ENCODE measurements around the gene IL34. TPM values are rescaled to one million over a fixed set of nuclear protein-coding genes. Genes with fewer than 3 reads are reported as not detected.

Gene IL34
- total and polyA plus RNA-seq, 2 of the 13 experiments (the other 11 are each of a cell fraction or from before 2014, with no cell fraction given) = 1.2 to 1.3 TPM

DNA sequence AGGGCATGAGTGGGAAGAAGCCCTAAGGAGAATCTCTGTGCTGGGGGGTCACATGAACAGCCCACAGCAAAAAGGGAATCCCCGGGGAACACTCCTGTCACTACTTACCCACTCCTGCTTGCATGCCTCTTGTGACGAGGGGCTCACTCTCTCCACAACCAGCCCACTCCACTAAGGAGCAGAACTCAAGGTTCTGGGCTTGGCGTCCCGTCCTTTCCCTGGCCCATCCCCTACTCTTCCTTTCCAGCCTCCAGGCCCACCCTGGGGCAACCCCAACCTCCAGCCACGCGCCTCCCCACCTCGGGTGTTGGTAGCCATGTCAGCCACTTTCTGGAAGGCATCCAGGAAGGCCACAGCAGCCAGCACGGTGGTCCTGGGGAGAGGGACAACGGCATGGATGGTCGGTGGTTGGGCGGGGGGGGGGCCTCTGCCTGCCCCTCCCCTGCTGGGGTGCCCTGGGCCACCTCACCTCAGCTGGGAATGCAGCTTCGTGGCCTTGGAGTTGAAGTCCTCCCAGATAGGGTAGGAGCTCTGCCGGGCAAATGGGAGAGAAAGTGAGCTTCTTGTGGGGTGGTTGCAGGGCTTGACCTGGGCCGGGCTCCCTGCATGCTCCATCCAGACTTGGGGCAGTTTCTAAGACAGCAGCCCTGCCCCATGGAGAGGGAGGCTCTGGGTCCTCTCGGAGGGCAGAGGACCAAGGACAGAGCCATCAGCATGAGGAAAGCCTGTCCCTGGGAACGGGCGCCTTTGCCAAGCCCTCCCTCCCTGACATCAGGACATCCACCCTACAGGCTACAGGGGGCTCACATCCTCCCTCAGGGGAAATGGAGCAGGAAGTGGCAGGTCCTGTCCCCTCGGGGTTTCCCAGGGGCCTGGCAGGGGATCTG lies 34.4 kb downstream of the IL34 start (continued):
- 0 out of 2 replicates have a peak, but pooled peaks have one; percentile 13 for TF ChIP-seq HNRNPL (IDR thresholded peaks at IDR 0.05; ENCODE audit: low read depth, low read length)
- no peak for TF ChIP-seq REXO4 (CRISPR knock-in tag; IDR thresholded peaks at IDR 0.05; ENCODE audit: borderline replicate concordance)
- TF ChIP-seq, protein P1, sequence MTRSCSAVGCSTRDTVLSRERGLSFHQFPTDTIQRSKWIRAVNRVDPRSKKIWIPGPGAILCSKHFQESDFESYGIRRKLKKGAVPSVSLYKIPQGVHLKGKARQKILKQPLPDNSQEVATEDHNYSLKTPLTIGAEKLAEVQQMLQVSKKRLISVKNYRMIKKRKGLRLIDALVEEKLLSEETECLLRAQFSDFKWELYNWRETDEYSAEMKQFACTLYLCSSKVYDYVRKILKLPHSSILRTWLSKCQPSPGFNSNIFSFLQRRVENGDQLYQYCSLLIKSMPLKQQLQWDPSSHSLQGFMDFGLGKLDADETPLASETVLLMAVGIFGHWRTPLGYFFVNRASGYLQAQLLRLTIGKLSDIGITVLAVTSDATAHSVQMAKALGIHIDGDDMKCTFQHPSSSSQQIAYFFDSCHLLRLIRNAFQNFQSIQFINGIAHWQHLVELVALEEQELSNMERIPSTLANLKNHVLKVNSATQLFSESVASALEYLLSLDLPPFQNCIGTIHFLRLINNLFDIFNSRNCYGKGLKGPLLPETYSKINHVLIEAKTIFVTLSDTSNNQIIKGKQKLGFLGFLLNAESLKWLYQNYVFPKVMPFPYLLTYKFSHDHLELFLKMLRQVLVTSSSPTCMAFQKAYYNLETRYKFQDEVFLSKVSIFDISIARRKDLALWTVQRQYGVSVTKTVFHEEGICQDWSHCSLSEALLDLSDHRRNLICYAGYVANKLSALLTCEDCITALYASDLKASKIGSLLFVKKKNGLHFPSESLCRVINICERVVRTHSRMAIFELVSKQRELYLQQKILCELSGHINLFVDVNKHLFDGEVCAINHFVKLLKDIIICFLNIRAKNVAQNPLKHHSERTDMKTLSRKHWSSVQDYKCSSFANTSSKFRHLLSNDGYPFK (CRISPR knock-in tag; IDR thresholded peaks at IDR 0.05; ENCODE audit: borderline replicate concordance) = peak; percentile 8; the same call in 1 of the 2 replicates
- TF ChIP-seq SAFB2 (CRISPR knock-in tag; IDR thresholded peaks at IDR 0.05; ENCODE audit: borderline replicate concordance, low read depth) = 0 out of 2 replicates have a peak, but pooled peaks have one; percentile 10
- TF ChIP-seq JUND (CRISPR knock-in tag; IDR thresholded peaks at IDR 0.05) = peak; percentile 30; the same call in 1 of the 2 replicates
- TF ChIP-seq, protein P2, sequence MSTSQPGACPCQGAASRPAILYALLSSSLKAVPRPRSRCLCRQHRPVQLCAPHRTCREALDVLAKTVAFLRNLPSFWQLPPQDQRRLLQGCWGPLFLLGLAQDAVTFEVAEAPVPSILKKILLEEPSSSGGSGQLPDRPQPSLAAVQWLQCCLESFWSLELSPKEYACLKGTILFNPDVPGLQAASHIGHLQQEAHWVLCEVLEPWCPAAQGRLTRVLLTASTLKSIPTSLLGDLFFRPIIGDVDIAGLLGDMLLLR (CRISPR knock-in tag; IDR thresholded peaks at IDR 0.05) = no peak
- TF ChIP-seq ZNF720 (CRISPR knock-in tag; IDR thresholded peaks at IDR 0.05) = no peak
- TF ChIP-seq ZMYM3 (CRISPR knock-in tag; IDR thresholded peaks at IDR 0.05) = peak; percentile 60
- no peak for TF ChIP-seq NKX3-1 (CRISPR knock-in tag; IDR thresholded peaks at IDR 0.05)
- TF ChIP-seq ZNF788 (CRISPR knock-in tag; IDR thresholded peaks at IDR 0.05; ENCODE audit: borderline replicate concordance) = 0 out of 2 replicates have a peak, but pooled peaks have one; percentile 28
- TF ChIP-seq ZNF225 (CRISPR knock-in tag; IDR thresholded peaks at IDR 0.05) = peak; percentile 17; the same call in 1 of the 2 replicates
- TF ChIP-seq, protein P3, sequence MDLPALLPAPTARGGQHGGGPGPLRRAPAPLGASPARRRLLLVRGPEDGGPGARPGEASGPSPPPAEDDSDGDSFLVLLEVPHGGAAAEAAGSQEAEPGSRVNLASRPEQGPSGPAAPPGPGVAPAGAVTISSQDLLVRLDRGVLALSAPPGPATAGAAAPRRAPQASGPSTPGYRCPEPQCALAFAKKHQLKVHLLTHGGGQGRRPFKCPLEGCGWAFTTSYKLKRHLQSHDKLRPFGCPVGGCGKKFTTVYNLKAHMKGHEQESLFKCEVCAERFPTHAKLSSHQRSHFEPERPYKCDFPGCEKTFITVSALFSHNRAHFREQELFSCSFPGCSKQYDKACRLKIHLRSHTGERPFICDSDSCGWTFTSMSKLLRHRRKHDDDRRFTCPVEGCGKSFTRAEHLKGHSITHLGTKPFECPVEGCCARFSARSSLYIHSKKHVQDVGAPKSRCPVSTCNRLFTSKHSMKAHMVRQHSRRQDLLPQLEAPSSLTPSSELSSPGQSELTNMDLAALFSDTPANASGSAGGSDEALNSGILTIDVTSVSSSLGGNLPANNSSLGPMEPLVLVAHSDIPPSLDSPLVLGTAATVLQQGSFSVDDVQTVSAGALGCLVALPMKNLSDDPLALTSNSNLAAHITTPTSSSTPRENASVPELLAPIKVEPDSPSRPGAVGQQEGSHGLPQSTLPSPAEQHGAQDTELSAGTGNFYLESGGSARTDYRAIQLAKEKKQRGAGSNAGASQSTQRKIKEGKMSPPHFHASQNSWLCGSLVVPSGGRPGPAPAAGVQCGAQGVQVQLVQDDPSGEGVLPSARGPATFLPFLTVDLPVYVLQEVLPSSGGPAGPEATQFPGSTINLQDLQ (CRISPR knock-in tag; IDR thresholded peaks at IDR 0.05) = peak; percentile 94
- no peak for TF ChIP-seq ZNF251 (CRISPR knock-in tag; IDR thresholded peaks at IDR 0.05)
- TF ChIP-seq, protein P4, sequence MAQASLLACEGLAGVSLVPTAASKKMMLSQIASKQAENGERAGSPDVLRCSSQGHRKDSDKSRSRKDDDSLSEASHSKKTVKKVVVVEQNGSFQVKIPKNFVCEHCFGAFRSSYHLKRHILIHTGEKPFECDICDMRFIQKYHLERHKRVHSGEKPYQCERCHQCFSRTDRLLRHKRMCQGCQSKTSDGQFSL (CRISPR knock-in tag; IDR thresholded peaks at IDR 0.05) = peak; percentile 77; the same call in 1 of the 2 replicates
- no peak for TF ChIP-seq EHMT2 (IDR thresholded peaks at IDR 0.05; ENCODE audit: borderline replicate concordance, low read depth, low read length)
- 0 out of 2 replicates have a peak, but pooled peaks have one; percentile 6 for TF ChIP-seq ZNF136 (CRISPR knock-in tag; IDR thresholded peaks at IDR 0.05; ENCODE audit: low read depth)
- TF ChIP-seq NFE2 (CRISPR knock-in tag; IDR thresholded peaks at IDR 0.05) = no peak
- TF ChIP-seq ZNF274 (CRISPR knock-in tag; IDR thresholded peaks at IDR 0.05) = 0 out of 2 replicates have a peak, but pooled peaks have one; percentile 23
- TF ChIP-seq, protein P5, sequence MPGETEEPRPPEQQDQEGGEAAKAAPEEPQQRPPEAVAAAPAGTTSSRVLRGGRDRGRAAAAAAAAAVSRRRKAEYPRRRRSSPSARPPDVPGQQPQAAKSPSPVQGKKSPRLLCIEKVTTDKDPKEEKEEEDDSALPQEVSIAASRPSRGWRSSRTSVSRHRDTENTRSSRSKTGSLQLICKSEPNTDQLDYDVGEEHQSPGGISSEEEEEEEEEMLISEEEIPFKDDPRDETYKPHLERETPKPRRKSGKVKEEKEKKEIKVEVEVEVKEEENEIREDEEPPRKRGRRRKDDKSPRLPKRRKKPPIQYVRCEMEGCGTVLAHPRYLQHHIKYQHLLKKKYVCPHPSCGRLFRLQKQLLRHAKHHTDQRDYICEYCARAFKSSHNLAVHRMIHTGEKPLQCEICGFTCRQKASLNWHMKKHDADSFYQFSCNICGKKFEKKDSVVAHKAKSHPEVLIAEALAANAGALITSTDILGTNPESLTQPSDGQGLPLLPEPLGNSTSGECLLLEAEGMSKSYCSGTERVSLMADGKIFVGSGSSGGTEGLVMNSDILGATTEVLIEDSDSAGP (CRISPR knock-in tag; IDR thresholded peaks at IDR 0.05; ENCODE audit: borderline replicate concordance) = peak; percentile 44; the same call in 1 of the 2 replicates
- no peak for TF ChIP-seq MYNN (CRISPR knock-in tag; IDR thresholded peaks at IDR 0.05; ENCODE audit: low read depth)
